CD4-positive, alpha-beta T cell (primary cell): ENCODE measurements around the gene VIL1. TPM values are rescaled to one million over a fixed set of nuclear protein-coding genes. Genes with fewer than 3 reads are reported as not detected.

Experiments used
- ATAC-seq: fragments of 200-7000 bp; cut with Tn5 transposase; one replicate; pipeline ENCODE4 v1.10.0; 2022; ENCODE audit warnings: mild to moderate bottlenecking; ENCODE audit not compliant: poor library complexity
- CTCF ChIA-PET: fragments of 350-600 bp; sonication (Branson Sonifier 250); formaldehyde crosslinking; loops from one replicate; lab custom pipeline; 2021; ENCODE audit warnings: antibody characterized with exemption, inconsistent platforms; lab: Charles Lee
- POLR2A ChIA-PET: fragments of 350-600 bp; sonication (Branson Sonifier 250); formaldehyde crosslinking; loops from one replicate; lab custom pipeline; 2021; ENCODE audit warnings: antibody characterized with exemption, inconsistent platforms; lab: Charles Lee
- DNase-seq, 14 experiments: peaks; one replicate each; pipeline ENCODE4 v3.0.0-alpha.2; 2013 to 2020; ENCODE audit warnings: mixed read lengths in 2 of 14
- H3K27ac ChIP-seq, 2 donors: one replicate each; pipeline versions ENCODE4 v1.5.1 to v1.7.0; 2013; ENCODE audit warnings: low read length in 2 of 2, low read depth in 1 of 2, mild to moderate bottlenecking in 1 of 2
- H3K27me3 ChIP-seq, 2 experiments: 1 replicate in 1 of 2; 2 replicates in 1 of 2; pipeline versions ENCODE4 v1.6.1 to v1.7.0; 2013; ENCODE audit warnings: low read length in 2 of 2, control low read depth in 1 of 2, mild to moderate bottlenecking in 1 of 2, moderate library complexity in 1 of 2; ENCODE audit not compliant: insufficient read depth in 2 of 2, control insufficient read depth in 1 of 2
- H3K36me3 ChIP-seq: one replicate; pipeline ENCODE4 v1.6.1; 2013; ENCODE audit warnings: low read length, control low read depth; ENCODE audit not compliant: insufficient read depth
- H3K4me1 ChIP-seq: one replicate; pipeline ENCODE4 v1.6.1; 2013; ENCODE audit warnings: low read length, control low read depth; ENCODE audit not compliant: insufficient read depth
- H3K4me3 ChIP-seq: one replicate; pipeline ENCODE4 v1.5.1; 2013; ENCODE audit warnings: mild to moderate bottlenecking, low read length, moderate library complexity
- H3K9me3 ChIP-seq, 2 experiments: 1 replicate in 1 of 2; 2 replicates in 1 of 2; pipeline versions ENCODE4 v1.6.1 to v1.7.0; 2013; ENCODE audit warnings: low read length in 2 of 2, mild to moderate bottlenecking in 2 of 2, control low read depth in 1 of 2, moderate library complexity in 1 of 2; ENCODE audit not compliant: control insufficient read depth in 1 of 2, insufficient read depth in 1 of 2
- H3K27ac Mint-ChIP-seq: one replicate; pipeline ENCODE4 v1.8.0; 2020; ENCODE audit warnings: mixed read lengths
- H3K27me3 Mint-ChIP-seq: one replicate; pipeline ENCODE4 v1.8.0; 2021; ENCODE audit warnings: mixed read lengths
- H3K36me3 Mint-ChIP-seq: one replicate; pipeline ENCODE4 v1.8.0; 2021; ENCODE audit warnings: low read depth, mixed read lengths
- H3K4me1 Mint-ChIP-seq: one replicate; pipeline ENCODE4 v1.8.0; 2021; ENCODE audit warnings: low read depth, mixed read lengths
- H3K4me3 Mint-ChIP-seq: one replicate; pipeline ENCODE4 v1.8.0; 2020; ENCODE audit warnings: mild to moderate bottlenecking, mixed read lengths
- H3K9me3 Mint-ChIP-seq: one replicate; pipeline ENCODE4 v1.8.0; 2020; ENCODE audit warnings: mixed read lengths
- intact Hi-C, 2 experiments: fragments of 100-400 bp; cut with DNase I in 1 of 2; cut with micrococcal nuclease in 1 of 2; formaldehyde crosslinking; loops; one replicate each; pipeline versions ENCODE4 v1.15.1 to v1.9.0; 2023 to 2025; cut with DNase I, micrococcal nuclease
- total RNA-seq, 174 experiments: library from RNA in 2 of 174; stranded (reverse) in 2 of 174; gene quantifications; one replicate each; pipeline ENCODE4 v1.2.3 and lab custom pipeline; 2021 to 2026
- TF ChIP-seq, protein P1 (sequence below): fragments of 200-600 bp; IDR thresholded peaks from one replicate; pipeline ENCODE4 v1.8.0; 2022; ENCODE audit warnings: antibody characterized with exemption, mild to moderate bottlenecking

The VIL1 gene
- total RNA-seq, 2 experiments from 2014 or later = 0.20 to 0.33 TPM

DNA sequence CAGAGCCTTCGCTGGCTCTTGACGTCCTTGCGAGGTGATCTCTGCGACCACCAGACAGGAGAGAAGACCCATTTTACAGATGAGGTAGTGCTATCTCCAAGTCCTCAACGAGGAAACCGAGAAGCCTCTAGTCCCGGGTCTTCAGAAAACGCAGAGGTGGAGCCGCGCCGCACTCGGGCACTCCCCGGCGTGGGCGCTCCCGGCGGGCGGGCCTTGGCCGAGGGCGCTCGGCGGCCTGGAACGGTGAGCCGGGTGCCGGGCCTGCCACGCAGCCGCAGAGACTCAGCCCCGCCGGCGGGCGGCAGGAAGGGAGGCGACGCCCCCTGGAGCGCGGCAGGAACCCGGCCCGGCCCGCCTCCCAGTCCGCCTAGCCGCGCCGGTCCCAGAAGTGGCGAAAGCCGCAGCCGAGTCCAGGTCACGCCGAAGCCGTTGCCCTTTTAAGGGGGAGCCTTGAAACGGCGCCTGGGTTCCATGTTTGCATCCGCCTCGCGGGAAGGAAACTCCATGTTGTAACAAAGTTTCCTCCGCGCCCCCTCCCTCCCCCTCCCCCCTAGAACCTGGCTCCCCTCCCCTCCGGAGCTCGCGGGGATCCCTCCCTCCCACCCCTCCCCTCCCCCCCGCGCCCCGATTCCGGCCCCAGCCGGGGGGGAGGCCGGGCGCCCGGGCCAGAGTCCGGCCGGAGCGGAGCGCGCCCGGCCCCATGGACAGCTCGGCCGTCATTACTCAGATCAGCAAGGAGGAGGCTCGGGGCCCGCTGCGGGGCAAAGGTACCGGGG lies 19.3 kb upstream of the VIL1 start, which contains the start of gene CTDSP1:
TSS of gene CTDSP1 (plus strand) at position 478 of the 776 bp plus-strand sequence. CDS start at position 701, 223 bp downstream.
- Histone ChIP-seq H3K36me3 (peaks cover 33% of the 10 kb centered on the region), H3K27me3 (no peaks in the 10 kb centered on the region), H3K4me1 (peaks cover 83% of the 10 kb centered on the region), H3K27ac (peak within 1 kb of the TSS; percentile 93 to 94), H3K4me3 (peak within 1 kb of the TSS; percentile 86), H3K9me3 (no peaks in the 10 kb centered on the region)
- intact Hi-C loops = loop anchor here (2.0 to 10.0 kb wide), 9 partner anchors 42 to 778 kb away; partner anchors contain the start of genes CNPPD1 (in 2 of the 2), RETREG2 (in 2 of the 2), ARPC2 (in 1 of the 2) and CATIP (in 1 of the 2)
- H3K9me3 Mint-ChIP-seq = no peaks in the 10 kb centered on the region
- ATAC-seq (peak; percentile 10), DNase-seq (peak; percentile 79 to 97 (median 90))
- peak within 1 kb of the TSS; percentile 99 for H3K27ac Mint-ChIP-seq
- H3K4me3 Mint-ChIP-seq = peak within 1 kb of the TSS; percentile 96
- H3K27me3 Mint-ChIP-seq = no peaks in the 10 kb centered on the region
- TF ChIP-seq, protein P1, sequence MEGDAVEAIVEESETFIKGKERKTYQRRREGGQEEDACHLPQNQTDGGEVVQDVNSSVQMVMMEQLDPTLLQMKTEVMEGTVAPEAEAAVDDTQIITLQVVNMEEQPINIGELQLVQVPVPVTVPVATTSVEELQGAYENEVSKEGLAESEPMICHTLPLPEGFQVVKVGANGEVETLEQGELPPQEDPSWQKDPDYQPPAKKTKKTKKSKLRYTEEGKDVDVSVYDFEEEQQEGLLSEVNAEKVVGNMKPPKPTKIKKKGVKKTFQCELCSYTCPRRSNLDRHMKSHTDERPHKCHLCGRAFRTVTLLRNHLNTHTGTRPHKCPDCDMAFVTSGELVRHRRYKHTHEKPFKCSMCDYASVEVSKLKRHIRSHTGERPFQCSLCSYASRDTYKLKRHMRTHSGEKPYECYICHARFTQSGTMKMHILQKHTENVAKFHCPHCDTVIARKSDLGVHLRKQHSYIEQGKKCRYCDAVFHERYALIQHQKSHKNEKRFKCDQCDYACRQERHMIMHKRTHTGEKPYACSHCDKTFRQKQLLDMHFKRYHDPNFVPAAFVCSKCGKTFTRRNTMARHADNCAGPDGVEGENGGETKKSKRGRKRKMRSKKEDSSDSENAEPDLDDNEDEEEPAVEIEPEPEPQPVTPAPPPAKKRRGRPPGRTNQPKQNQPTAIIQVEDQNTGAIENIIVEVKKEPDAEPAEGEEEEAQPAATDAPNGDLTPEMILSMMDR = no peak
- H3K36me3 Mint-ChIP-seq = peaks cover 57% of the 10 kb centered on the region
- ChIA-PET POLR2A (interaction anchor here (0.8 to 3.8 kb wide), 10 partner anchors 9 to 259 kb away, joined by 4 to 20 read pairs (median 6); partner anchors contain the start of genes AAMP, BCS1L, CATIP and PNKD), CTCF (interaction anchor here (1.1 kb wide), 1 partner anchor 129 kb away, joined by 4 read pairs; the partner anchor contains the start of genes AAMP and PNKD)
- peaks cover 57% of the 10 kb centered on the region for H3K4me1 Mint-ChIP-seq

DNA sequence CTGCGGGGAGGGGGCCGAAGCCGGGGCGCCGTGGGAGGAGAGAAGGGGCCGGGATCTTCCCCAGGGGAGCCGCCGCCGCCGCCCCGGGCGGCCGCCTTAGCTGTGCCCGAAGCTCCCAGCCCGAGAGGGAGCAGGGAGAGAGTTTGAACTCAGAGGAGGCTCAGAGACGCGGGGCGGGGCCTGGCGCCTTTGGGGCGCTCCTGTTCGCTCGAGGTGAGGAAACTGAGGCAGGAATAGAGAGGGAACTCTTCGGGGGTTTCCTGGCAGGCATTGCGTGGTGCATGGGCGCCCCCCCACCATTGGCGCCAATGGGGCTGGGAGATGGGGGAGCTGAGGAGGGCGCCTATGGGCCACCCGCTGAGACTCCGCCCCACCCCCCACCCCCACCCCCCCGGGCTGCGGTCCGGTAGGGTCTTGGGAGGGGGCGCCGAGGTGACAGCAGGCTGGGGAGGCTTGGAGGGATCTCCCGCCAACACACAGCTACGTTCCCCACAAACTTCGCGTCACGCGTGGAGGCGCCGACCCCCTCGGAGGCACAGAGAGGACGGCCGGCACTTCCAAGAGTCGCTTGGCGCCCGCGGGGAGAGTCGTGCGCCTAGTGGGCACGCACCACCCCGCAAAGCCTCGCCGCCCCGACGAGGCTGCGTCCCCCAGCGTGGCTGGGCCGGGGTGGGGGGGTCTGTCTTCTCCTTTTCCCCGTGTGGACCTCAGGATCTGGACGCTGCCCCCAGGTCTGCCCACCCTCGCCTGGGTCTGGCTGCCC lies 18.6 kb upstream of the VIL1 start:
- intact Hi-C loops = loop anchor here in 1 of 2 experiments (2.0 to 10.0 kb wide), 2 partner anchors 248 to 774 kb away; partner anchors contain the start of genes CNPPD1, RETREG2 and SLC23A3
- Histone ChIP-seq H3K4me3 (peak overlapping the region; percentile 86), H3K4me1 (peaks cover 83% of the 10 kb centered on the region), H3K27me3 (no peaks in the 10 kb centered on the region), H3K9me3 (no peaks in the 10 kb centered on the region), H3K36me3 (peaks cover 39% of the 10 kb centered on the region), H3K27ac (peak overlapping the region; percentile 60 to 93)
- CTCF ChIA-PET = interaction anchor here (1.1 kb wide), 1 partner anchor 130 kb away, joined by 4 read pairs; the partner anchor contains the start of genes AAMP and PNKD
- no peak for ATAC-seq
- no peaks in the 10 kb centered on the region for H3K27me3 Mint-ChIP-seq
- TF ChIP-seq, protein P1 = no peak
- H3K4me1 Mint-ChIP-seq = peaks cover 59% of the 10 kb centered on the region
- H3K36me3 Mint-ChIP-seq = peaks cover 65% of the 10 kb centered on the region
- H3K4me3 Mint-ChIP-seq = peak overlapping the region; percentile 96
- H3K9me3 Mint-ChIP-seq = no peaks in the 10 kb centered on the region
- peak in 8 of 14 experiments; percentile 29 to 71 (median 48) for DNase-seq
- peak overlapping the region; percentile 99 for H3K27ac Mint-ChIP-seq
- POLR2A ChIA-PET = interaction anchor here (0.8 to 3.8 kb wide), 10 partner anchors 8 to 259 kb away, joined by 4 to 20 read pairs (median 6); partner anchors contain the start of genes AAMP, BCS1L, CATIP and PNKD
